Hematopoietic multipotent progenitor cell treated with erythropoietin and hydrocortisone succinate and interleukin-3 and kit ligand, for 8 days (in vitro differentiated cells): ENCODE results near the gene USP7.
"Not testable (repeated sequence)": the region's sequence is repeated elsewhere in the genome, so short reads cannot be mapped to it uniquely, and the experiment has no call there.

Experiments used
- DNase-seq: peaks from one replicate; pipeline ENCODE4 v3.0.0-alpha.2; 2015

The USP7 gene

GRCh38 chr16:8874388-8874787 lies 89.3 kb downstream of the USP7 start:
- no peak for DNase-seq

DNA sequence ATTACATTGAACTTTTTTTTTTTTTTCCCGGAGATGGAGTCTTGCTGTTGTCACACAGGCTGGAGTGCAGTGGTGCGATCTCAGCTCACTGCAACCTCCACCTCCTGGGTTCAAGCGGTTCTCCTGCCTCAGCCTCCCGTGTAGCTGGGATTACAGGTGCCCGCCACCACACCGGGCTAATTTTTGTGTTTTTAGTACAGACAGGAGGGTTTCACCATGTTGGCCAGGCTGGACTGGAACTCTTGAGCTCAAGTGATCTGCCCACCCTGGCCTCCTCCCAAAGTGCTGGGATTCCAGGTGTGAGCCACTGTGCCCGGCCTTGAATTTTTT lies 89.9 kb downstream of the USP7 start:
- not testable (repeated sequence) for DNase-seq

GRCh38 chr16:8872967-8873865 lies 90.5 kb downstream of the USP7 start:
- peak; percentile 16 for DNase-seq

GRCh38 chr16:8872071-8872470 lies 91.6 kb downstream of the USP7 start:
- DNase-seq: no peak

DNA sequence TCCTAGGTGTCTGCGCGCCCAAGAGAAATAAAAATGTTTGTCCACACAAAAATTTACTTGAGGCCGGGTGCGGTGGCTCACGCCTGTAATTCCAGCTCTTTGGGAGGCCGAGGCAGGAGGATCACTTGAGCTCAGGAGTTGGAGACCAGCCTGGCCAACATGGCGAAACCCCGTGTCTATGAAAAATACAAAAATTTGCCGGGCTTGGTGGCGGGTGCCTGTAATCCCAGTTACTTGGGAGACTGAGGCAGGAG lies 93.8 kb downstream of the USP7 start:
- not testable (repeated sequence) for DNase-seq

GRCh38 chr16:8869212-8869987 lies 94.3 kb downstream of the USP7 start:
- DNase-seq: peak; percentile 14

DNA sequence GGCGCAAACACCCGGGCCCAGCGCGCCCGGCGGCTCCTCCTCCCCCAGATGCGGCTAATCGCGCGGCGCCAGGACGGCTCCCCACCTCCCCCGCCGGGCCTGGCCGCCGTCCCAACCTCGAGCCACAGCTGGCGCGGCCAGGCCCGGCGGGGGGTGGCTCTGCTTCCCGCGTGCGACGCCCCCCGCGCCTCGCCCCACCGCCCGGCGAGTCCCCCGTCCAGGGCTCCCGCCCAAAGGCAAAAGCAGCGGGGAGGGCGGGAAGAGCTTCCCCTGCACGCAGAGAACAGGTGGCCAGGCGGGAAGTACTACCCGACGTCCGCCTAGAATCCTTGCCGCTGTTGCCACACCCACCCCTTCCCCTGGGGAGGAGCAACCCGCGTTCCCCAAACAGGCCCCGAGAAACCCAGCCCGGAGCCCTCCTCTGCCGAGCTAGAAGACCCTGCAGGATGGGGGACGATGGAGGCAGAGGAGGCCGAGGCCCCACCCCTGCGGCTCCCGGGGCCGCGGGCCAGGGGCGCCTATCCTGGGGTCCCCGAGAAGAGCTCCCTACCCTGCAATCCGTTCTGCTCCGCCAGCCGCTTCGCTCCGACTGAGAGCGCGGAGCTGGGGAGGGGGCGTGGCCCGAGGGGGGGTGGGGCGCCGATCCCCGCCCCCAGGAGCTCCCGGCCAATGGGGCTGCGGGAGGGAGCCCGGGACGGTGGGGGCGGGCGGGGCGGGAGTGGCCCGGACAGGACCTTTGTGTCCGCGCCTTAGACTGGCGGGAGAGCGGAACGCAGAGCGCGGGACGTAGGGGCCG lies 95.1 kb downstream of the USP7 start, which contains the start of gene CARHSP1:
Gene CARHSP1 (minus strand): TSS at position 591 of the 796 bp plus-strand sequence. CDS start 9,678 bp downstream, outside the sequence.
- peak; percentile 90 for DNase-seq

- DNase-seq: no peak
These were observed 95.7 kb downstream of the USP7 start for GRCh38 chr16:8867932-8868415.

DNA sequence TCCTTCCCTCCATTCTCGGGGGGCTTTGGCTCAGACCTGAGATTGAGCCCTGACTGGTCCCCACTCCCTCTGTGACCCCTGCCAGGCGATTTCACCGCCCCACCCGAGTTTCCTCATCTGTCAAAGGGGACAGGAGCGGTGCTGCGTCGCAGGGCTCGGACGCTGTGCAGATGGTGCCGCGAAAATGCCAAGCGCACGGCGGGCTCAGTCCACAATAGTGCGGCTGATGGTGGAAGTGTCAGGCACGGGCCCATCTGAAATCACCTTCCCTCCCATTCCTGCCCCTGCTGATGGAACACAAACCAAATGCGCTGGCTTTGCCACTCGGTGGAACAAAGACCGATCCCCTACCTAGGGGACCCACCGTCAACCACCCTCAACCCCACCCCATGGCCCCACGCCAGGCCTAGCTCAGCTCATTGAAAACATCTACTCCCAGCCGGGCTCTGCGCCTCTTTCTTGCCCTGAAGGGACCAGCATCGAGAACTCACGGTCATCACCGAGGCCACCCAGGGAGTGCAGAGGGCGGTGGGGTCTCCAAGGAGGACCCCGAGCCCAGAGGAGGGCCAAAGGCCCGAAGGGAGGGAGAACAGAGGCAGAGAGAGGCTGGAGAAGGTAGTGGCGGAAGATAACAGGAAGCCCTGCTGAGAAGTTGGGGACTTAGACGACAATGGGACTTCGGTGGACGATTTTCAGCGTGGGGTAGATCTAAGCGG lies 96.3 kb downstream of the USP7 start:
- DNase-seq: peak; percentile 47

- DNase-seq: no peak
These were observed 96.9 kb downstream of the USP7 start for GRCh38 chr16:8866884-8867215.

DNA sequence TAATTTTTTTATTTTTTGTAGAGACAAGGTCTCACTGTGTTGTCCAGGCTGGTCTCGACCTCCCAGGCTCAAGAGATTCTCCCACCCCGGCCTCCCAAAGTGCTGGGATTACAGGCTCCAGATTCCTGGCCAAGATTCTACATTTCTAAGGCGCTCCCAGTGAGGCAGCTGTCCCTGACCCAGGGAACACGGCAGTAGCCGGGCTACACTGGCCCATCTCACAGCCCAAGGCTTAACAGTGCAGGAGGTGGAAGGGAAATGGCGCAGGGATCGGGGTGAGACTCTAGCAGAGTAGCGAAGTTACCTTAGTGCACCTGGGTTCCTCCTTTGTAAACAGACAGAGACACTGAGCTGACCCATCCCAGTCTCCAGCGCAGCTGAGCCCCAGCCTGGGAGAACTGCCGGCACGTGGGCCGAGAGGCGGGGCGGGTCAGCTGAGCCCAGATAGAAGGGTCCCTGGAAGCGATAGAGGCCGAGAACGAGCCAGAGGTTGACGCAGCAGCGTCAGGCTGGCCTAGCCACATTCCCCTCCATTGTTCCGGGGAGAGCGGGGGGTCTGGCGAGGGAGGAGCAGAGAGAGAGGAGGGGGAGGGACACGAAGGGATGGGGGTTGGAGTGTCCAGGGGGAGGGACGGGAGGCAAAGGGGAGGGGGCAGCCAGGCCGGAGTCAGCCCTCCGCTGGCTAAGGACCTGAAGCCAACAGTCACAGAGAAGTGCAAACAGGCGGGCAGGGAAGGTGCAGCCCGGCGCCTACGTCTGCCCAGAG lies 97.4 kb downstream of the USP7 start:
- no peak for DNase-seq

- DNase-seq: no peak
These were observed 98.4 kb downstream of the USP7 start for GRCh38 chr16:8865145-8865882.

DNA sequence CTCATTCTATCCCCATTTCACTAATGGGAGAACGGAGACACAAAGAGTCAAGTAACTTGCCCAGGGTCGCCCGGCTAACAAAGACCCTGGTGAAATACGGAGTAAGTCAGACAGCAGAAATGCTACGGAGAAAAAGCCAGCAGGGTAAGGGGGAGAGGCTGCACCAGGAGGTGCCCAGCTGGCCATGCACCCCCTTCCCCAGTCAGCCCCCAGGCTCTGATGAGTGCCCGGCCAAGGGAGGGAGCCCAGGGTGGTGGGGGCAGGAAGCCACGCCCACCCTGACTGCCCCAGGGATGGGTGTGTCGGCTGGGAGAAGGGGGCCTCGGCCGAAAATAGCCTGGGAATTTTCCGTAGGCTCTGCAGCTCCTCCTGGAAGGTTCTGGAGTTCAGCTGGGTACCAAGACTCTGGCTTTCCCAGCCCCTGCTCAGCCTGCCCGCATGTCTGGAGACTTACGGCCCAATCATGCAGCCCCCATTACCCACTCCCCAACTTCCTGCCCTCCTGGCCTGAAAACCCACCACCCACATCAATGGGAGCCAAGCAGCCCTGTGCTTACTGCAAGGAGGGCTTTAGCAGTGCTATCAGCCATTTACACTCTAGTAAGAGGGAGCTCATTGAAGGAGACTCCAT lies 99.1 kb downstream of the USP7 start:
- no peak for DNase-seq

GRCh38 chr16:8863594-8864424 lies 99.9 kb downstream of the USP7 start:
- peak; percentile 38 for DNase-seq

DNA sequence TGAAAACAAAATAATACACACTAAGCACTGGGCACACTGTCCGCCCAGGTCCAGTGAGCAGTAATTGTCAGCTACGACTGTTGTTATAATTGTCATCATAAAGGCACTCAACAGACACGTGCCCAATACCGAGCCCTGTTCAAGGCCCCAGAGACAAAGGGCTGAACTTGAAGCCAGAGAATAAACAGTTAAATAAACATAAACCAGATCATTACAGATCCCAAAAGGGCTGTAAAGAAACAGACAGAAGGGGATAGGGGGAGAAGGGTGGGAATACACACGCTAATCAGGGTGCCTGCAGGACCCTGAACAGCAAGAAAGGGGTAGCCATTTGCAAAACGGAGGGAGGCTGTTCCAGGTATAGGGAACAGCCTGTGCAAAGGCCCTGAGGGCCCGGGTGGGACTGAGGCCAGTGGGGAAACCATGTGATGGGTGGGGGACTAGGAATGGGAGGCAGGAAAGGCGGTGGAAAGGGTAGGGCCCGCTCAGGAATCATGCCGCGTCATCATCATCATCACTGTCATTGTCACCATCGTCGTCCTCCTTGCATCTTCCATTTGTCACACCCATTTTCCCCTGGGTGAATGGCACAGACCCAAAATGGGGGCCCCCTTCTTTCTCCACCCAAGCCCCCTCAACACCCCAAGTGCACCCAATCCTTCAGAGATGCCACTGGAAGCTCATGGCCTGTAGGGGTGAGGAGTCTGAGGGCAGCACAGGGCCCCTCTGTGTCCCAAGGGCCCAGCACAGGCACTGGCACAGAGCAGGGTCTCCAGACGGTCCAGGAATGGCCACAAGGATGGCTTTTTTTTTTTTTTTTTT lies 101.2 kb downstream of the USP7 start:
- DNase-seq: no peak

- no peak for DNase-seq
These were observed 102.0 kb downstream of the USP7 start for GRCh38 chr16:8861563-8862308.

DNA sequence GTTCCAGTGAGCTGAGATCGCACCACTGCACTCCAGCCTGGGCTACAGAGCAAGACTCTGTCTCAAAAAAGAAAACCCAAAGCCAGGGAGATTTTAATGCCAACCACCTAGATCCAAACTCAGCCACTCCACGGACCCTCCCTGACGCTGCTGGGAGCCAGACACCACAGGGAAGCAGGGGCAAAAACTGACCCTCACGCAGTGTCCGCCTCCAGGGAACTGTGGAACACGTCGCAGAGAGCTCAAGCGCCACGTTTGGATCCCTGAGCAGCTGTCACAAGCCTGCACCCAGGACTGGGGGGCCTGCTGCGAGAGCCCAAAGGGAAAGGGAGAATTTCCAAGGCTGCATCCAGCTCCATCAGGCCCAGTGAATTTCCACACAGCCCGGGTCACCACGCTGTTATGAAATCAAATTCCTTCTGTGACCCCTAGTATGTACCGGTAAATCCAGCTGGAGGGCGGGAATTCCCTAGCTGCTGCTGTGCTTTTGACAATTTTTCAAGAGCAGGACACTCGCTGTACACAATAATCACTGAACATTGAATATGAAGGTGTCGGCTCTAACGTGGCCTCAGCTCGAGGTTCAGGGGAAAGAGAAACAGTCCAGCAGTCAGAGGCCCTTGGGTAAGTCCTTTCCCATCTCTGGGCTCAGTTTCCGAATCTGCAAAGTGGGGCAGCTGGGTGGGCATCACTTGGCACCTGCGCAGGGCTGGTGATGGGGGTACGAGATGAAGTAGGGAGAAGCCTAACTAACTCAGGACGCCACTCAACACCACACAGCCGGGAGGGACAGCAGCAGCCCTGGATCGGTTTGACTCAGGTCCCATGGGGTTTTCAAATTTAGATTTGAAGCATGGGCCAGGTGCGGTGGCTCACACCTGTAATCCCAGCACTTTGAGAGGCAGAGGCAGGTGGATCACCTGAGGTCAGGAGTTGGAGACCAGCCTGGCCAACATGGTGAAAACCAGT lies 103.5 kb downstream of the USP7 start:
- DNase-seq: no peak
